K562 (cell line): ENCODE results near the gene NRXN3. TPM values are rescaled to one million over a fixed set of nuclear protein-coding genes. Genes with fewer than 3 reads are reported as not detected.

Source experiments
- ATAC-seq: fragments of 200-7000 bp; cut with Tn5 transposase; 3 replicates; pipeline ENCODE4 v1.9.1; 2020; ENCODE audit warnings: moderate library complexity
- BruUV-seq: library from RNA; stranded (reverse); fragments of 400-500 nt; replicated peaks from 2 replicates; lab custom pipeline; 2021; lab: Mats Ljungman, UMichigan
- CTCF ChIA-PET: fragments of 300-600 bp; formaldehyde crosslinking; extraction: SDS; loops from one replicate; lab custom pipeline; 2021; ENCODE audit warnings: low intra/inter-chr PET ratio; lab: Yijun Ruan, JAX
- POLR2A ChIA-PET: fragments of 300-600, 350-650 bp; sonication (Branson Sonifier 250); formaldehyde crosslinking; extraction: SDS; loops from one replicate; lab custom pipeline; 2021; ENCODE audit warnings: antibody characterized with exemption, inconsistent platforms; lab: Yijun Ruan, JAX
- DNase-seq, 4 experiments: peaks; one replicate each; pipeline versions ENCODE4 v3.0.0 to v3.0.0-alpha.2; 2011 to 2018; ENCODE audit warnings: low spot score in 3 of 4, mixed read lengths in 3 of 4; ENCODE audit errors: extremely low read depth in 1 of 4
- FAIRE-seq: peaks from 2 replicates; lab custom pipeline; 2011; peaks lifted over from hg19 to GRCh38; lab: Jason Lieb, UNC
- H2AFZ ChIP-seq: 2 replicates; pipeline ENCODE4 v1.6.0; 2011; ENCODE audit warnings: low read depth, low read length, control low read depth, inconsistent platforms
- H3K27ac ChIP-seq: fragments of 200-600 bp; 3 replicates; pipeline ENCODE4 v1.8.0; 2011; ENCODE audit warnings: low read depth, mild to moderate bottlenecking, control low read depth, inconsistent platforms, low read length, moderate library complexity, mixed read lengths; ENCODE audit errors: extremely low read depth
- H3K27me3 ChIP-seq, 2 experiments: fragments of 300-600 bp in 1 of 2; 2 replicates in 1 of 2; 3 replicates in 1 of 2; pipeline versions ENCODE4 v1.6.0 to v1.8.0; 2011; ENCODE audit warnings: inconsistent platforms in 2 of 2, low read length in 2 of 2, mild to moderate bottlenecking in 1 of 2, mixed read lengths in 1 of 2, moderate library complexity in 1 of 2; ENCODE audit not compliant: control insufficient read depth in 2 of 2, insufficient read depth in 2 of 2
- H3K36me3 ChIP-seq: fragments of 300-600 bp; 3 replicates; pipeline ENCODE4 v1.8.0; 2011; ENCODE audit warnings: mild to moderate bottlenecking, low read length, inconsistent platforms; ENCODE audit not compliant: control insufficient read depth, insufficient read depth
- H3K4me1 ChIP-seq, 2 experiments: fragments of 200-600 bp in 1 of 2; replicated peaks in 1 of 2; 2 replicates in 1 of 2; 3 replicates in 1 of 2; pipeline versions ENCODE4 v1.5.1 to v1.8.0; 2011; ENCODE audit warnings: inconsistent platforms in 2 of 2, low read length in 2 of 2, mild to moderate bottlenecking in 1 of 2, mixed read lengths in 1 of 2, moderate library complexity in 1 of 2; ENCODE audit not compliant: control insufficient read depth in 2 of 2, insufficient read depth in 2 of 2
- H3K4me2 ChIP-seq: 2 replicates; pipeline ENCODE4 v1.6.1; 2011; ENCODE audit warnings: low read length, control low read depth, inconsistent platforms, mixed read lengths; ENCODE audit not compliant: insufficient read depth
- H3K4me3 ChIP-seq: fragments of 200-600 bp; sonication (generic), shearing (Covaris generic); 2 replicates; pipeline ENCODE4 v1.5.1; 2016; ENCODE audit warnings: control low read depth, inconsistent platforms
- H3K79me2 ChIP-seq: fragments of 200-600 bp; 3 replicates; pipeline ENCODE4 v1.8.0; 2011; ENCODE audit warnings: low read length, inconsistent platforms; ENCODE audit not compliant: control insufficient read depth, insufficient read depth
- H3K9ac ChIP-seq, 2 experiments: 2 replicates each; pipeline versions ENCODE4 v1.6.0 to v1.6.1; 2011; ENCODE audit warnings: low read depth in 2 of 2, low read length in 2 of 2, control low read depth in 1 of 2, inconsistent platforms in 1 of 2, mild to moderate bottlenecking in 1 of 2, mixed read lengths in 1 of 2; ENCODE audit not compliant: insufficient read depth in 1 of 2
- H3K9me1 ChIP-seq: one replicate; pipeline ENCODE4 v1.6.0; 2011; ENCODE audit warnings: inconsistent platforms, mild to moderate bottlenecking, low read length, moderate library complexity; ENCODE audit not compliant: control insufficient read depth, insufficient read depth
- H3K9me3 ChIP-seq: replicated peaks from 2 replicates; pipeline ENCODE4 v1.5.1; 2011; ENCODE audit warnings: low read depth, low read length, inconsistent platforms; ENCODE audit not compliant: control insufficient read depth, insufficient read depth
- H4K20me1 ChIP-seq: replicated peaks from 2 replicates; pipeline ENCODE4 v1.6.1; 2011; ENCODE audit warnings: low read length, inconsistent platforms, mixed read lengths; ENCODE audit not compliant: control insufficient read depth, insufficient read depth
- BRF1 ChIP-seq: IDR thresholded peaks from 3 replicates; pipeline ENCODE4 v1.6.1; 2011; ENCODE audit warnings: borderline replicate concordance, mild to moderate bottlenecking; ENCODE audit not compliant: insufficient read length; ENCODE audit errors: extremely low read depth
- HOXB6 ChIP-seq: fragments of 250-450 bp; sonication (Bioruptor Pico); IDR thresholded peaks from 2 replicates; pipeline ENCODE4 v1.5.1; 2022; ENCODE audit warnings: mild to moderate bottlenecking, borderline replicate concordance
- THRAP3 ChIP-seq: fragments of 450-650 bp; IDR thresholded peaks from 2 replicates; pipeline ENCODE4 v1.6.1; 2016; ENCODE audit warnings: mild to moderate bottlenecking, inconsistent platforms, borderline replicate concordance
- YBX1 ChIP-seq: fragments of 450-650 bp; IDR thresholded peaks from 2 replicates; pipeline ENCODE4 v1.7.1; 2016; ENCODE audit warnings: mild to moderate bottlenecking
- WGBS: fragments of 100-300 bp; shearing (Covaris generic); methylation state at CpG from one replicate; pipeline ENCODE4 v1.1.6; 2016; ENCODE audit warnings: low coverage, mixed read lengths; ENCODE audit not compliant: insufficient coverage; ENCODE audit errors: missing lambda C conversion rate; 5-methylcytosine and 5-hydroxymethylcytosine counted together
- in situ Hi-C: fragments of 300-500 bp; cut with MboI; formaldehyde crosslinking; loops from 4 replicates; pipeline ENCODE4 v1.15.0; 2018; ENCODE audit warnings: inconsistent platforms, mixed read lengths
- intact Hi-C: fragments of 100-400 bp; cut with micrococcal nuclease; formaldehyde crosslinking; loops from 2 replicates; pipeline ENCODE4 v1.14.2; 2022
- polyA plus RNA-seq, 8 experiments: library from polyadenylated mRNA; depleted of rRNA in 4 of 8; stranded (reverse) in 5 of 8; unstranded in 3 of 8; fragments of >200 nt; fragmentation: Nextera tagmentation in 2 of 8; fragmentation: Illumina TruSeq in 1 of 8; extraction: Ambion mirVana in 2 of 8; extraction: Trizol in 1 of 8; gene quantifications; 2 replicates each; pipeline versions ENCODE4 v1.2.1 to v1.2.3, GENCODE V29; 2011 to 2014; ENCODE audit warnings: inconsistent platforms in 1 of 8, missing spikeins in 1 of 8
- total RNA-seq, 7 experiments: library from RNA; depleted of rRNA in 6 of 7; stranded (reverse); fragments of >200 nt in 6 of 7; fragmentation: Illumina TruSeq in 2 of 7; extraction: Trizol in 2 of 7; gene quantifications; 2 replicates each; pipeline versions ENCODE4 v1.2.1 to v1.2.3, GENCODE V29; 2011 to 2021; ENCODE audit warnings: low replicate concordance in 1 of 7
- TF ChIP-seq, protein P1 (sequence below): fragments of 250-450 bp; sonication (Bioruptor Pico); IDR thresholded peaks from 2 replicates; pipeline ENCODE4 v1.9.0; 2021; ENCODE audit warnings: mild to moderate bottlenecking
- TF ChIP-seq, protein P2 (sequence below): sonication (generic); formaldehyde crosslinking; IDR thresholded peaks from 2 replicates; pipeline ENCODE4 v1.4.0; 2020; ENCODE audit warnings: mild to moderate bottlenecking, missing genetic modification reagents
- TF ChIP-seq, protein P3 (sequence below), 3 experiments: fragments of 200-800 bp in 1 of 3; fragments of 250-450 bp in 1 of 3; fragments of 450-650 bp in 1 of 3; sonication (Bioruptor Pico) in 1 of 3; sonication (Bioruptor generic) in 1 of 3; formaldehyde crosslinking in 1 of 3; IDR thresholded peaks; 2 replicates each; pipeline versions ENCODE4 v1.6.1 to v1.8.0; 2016 to 2022; ENCODE audit warnings: mild to moderate bottlenecking in 2 of 3, missing genetic modification characterization in 2 of 3, missing compliant biosample characterization in 1 of 3, moderate library complexity in 1 of 3

Gene NRXN3
- total and polyA plus RNA-seq, 9 of the 15 experiments (the other 6 are each of a cell fraction or from before 2014, with no cell fraction given) = 0.09 TPM; not detected in 8

DNA sequence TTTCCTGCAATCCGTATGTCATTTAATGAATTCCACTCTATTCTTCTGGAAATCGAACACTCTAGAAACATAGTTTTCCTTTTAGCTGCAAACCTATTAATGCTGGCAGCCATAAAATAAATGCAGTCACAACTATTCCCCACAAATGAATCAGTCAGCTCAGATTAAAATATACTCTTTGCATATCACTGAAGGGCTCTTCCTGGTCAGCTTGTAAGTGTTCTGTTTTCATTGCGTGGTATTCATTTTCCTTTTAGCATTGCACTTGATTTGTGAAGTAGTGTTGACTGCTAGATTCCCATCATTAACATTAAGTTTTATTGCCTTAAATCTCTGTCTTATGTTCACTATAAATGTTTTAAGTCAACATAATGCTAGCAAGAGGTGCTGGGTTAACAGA lies 1355.2 kb downstream of the NRXN3 start:
- Histone ChIP-seq H3K79me2 (no peaks in the 10 kb centered on the region), H3K27me3 (no peaks in the 10 kb centered on the region), H3K4me3 (no peak overlapping the region), H3K36me3 (no peaks in the 10 kb centered on the region), H4K20me1 (no peaks in the 10 kb centered on the region), H3K9me1 (no peaks in the 10 kb centered on the region), H3K4me1 (no peaks in the 10 kb centered on the region), H3K27ac (no peak overlapping the region), H2AFZ (no peak overlapping the region), H3K4me2 (no peak overlapping the region), H3K9ac (no peak overlapping the region), H3K9me3 (no peaks in the 10 kb centered on the region)
- no peak for TF ChIP-seq BRF1
- TF ChIP-seq, protein P1, sequence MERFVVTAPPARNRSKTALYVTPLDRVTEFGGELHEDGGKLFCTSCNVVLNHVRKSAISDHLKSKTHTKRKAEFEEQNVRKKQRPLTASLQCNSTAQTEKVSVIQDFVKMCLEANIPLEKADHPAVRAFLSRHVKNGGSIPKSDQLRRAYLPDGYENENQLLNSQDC (CRISPR knock-in tag) = no peak
- FAIRE-seq = no peak
- BruUV-seq = no TSS peak
- no peak for ATAC-seq
- intact Hi-C loops (no loop called here), in situ Hi-C loops (no loop called here)
- POLR2A ChIA-PET = no interaction called here
- no peak for DNase-seq
- WGBS = 0% methylated on average over 3 of the region's 3 CpGs
- CTCF ChIA-PET = no interaction called here

DNA sequence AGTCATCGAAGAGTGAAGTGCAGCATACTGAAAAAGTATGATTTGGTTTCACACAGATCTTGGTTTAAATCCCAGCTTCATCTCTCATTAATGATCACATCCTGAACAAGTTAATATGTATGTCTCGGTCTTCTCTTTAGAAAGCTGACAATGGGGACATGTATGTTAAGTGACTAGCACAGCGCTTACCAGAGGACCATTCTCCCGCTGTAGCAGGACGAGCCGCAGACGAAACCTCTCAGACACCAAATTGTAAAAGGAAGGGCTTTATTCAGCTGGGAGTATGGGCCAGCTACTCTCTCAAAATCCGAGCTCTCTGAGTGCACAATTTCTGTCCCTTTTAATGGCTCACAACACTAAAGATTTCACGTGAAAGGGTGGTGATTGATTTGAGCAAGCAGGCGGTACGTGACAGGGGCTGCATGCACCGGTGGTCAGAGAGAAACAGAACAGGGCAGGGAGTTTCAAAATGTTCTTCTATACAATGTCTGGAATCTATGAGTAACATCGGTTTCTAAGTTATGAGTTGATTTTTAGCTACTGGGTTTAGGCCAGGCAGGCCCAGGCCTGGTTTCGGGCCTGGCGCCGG lies 1358.7 kb downstream of the NRXN3 start:
- ChIA-PET POLR2A (no interaction called here), CTCF (no interaction called here)
- no peak overlapping the region for H3K9ac ChIP-seq
- no peaks in the 10 kb centered on the region for H3K27me3 ChIP-seq
- no peak overlapping the region for H3K27ac ChIP-seq
- no peaks in the 10 kb centered on the region for H3K79me2 ChIP-seq
- ATAC-seq (no peak), DNase-seq (no peak), FAIRE-seq (no peak)
- intact Hi-C loops (no loop called here), in situ Hi-C loops (no loop called here)
- H4K20me1 ChIP-seq = no peaks in the 10 kb centered on the region
- H3K9me1 ChIP-seq = no peaks in the 10 kb centered on the region
- no peaks in the 10 kb centered on the region for H3K4me1 ChIP-seq
- H3K9me3 ChIP-seq = no peaks in the 10 kb centered on the region
- no peaks in the 10 kb centered on the region for H3K36me3 ChIP-seq
- no peak overlapping the region for H3K4me2 ChIP-seq
- BruUV-seq = no TSS peak
- no peak overlapping the region for H3K4me3 ChIP-seq
- 1% methylated on average over 7 of the region's 16 CpGs for WGBS
- H2AFZ ChIP-seq = no peak overlapping the region
- TF ChIP-seq YBX1 (no peak), THRAP3 (no peak), HOXB6 (CRISPR knock-in tag) (no peak)
- TF ChIP-seq, protein P2, sequence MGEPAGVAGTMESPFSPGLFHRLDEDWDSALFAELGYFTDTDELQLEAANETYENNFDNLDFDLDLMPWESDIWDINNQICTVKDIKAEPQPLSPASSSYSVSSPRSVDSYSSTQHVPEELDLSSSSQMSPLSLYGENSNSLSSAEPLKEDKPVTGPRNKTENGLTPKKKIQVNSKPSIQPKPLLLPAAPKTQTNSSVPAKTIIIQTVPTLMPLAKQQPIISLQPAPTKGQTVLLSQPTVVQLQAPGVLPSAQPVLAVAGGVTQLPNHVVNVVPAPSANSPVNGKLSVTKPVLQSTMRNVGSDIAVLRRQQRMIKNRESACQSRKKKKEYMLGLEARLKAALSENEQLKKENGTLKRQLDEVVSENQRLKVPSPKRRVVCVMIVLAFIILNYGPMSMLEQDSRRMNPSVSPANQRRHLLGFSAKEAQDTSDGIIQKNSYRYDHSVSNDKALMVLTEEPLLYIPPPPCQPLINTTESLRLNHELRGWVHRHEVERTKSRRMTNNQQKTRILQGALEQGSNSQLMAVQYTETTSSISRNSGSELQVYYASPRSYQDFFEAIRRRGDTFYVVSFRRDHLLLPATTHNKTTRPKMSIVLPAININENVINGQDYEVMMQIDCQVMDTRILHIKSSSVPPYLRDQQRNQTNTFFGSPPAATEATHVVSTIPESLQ (CRISPR knock-in tag) = no peak
- TF ChIP-seq, protein P3, sequence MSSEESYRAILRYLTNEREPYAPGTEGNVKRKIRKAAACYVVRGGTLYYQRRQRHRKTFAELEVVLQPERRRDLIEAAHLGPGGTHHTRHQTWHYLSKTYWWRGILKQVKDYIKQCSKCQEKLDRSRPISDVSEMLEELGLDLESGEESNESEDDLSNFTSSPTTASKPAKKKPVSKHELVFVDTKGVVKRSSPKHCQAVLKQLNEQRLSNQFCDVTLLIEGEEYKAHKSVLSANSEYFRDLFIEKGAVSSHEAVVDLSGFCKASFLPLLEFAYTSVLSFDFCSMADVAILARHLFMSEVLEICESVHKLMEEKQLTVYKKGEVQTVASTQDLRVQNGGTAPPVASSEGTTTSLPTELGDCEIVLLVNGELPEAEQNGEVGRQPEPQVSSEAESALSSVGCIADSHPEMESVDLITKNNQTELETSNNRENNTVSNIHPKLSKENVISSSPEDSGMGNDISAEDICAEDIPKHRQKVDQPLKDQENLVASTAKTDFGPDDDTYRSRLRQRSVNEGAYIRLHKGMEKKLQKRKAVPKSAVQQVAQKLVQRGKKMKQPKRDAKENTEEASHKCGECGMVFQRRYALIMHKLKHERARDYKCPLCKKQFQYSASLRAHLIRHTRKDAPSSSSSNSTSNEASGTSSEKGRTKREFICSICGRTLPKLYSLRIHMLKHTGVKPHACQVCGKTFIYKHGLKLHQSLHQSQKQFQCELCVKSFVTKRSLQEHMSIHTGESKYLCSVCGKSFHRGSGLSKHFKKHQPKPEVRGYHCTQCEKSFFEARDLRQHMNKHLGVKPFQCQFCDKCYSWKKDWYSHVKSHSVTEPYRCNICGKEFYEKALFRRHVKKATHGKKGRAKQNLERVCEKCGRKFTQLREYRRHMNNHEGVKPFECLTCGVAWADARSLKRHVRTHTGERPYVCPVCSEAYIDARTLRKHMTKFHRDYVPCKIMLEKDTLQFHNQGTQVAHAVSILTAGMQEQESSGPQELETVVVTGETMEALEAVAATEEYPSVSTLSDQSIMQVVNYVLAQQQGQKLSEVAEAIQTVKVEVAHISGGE (CRISPR knock-in tag; IDR thresholded peaks at IDR 0.05) = no peak
